DMS114 treated with DMSO at 0.1 percent for 48 hours (cell line): ENCODE measurements around the gene P4HA2.

ENCODE experiments used
- DNase-seq: peaks from one replicate; lab custom pipeline; 2025; ENCODE audit not compliant: unreplicated experiment; lab: John Stamatoyannopoulos, UW

The P4HA2 gene

DNA sequence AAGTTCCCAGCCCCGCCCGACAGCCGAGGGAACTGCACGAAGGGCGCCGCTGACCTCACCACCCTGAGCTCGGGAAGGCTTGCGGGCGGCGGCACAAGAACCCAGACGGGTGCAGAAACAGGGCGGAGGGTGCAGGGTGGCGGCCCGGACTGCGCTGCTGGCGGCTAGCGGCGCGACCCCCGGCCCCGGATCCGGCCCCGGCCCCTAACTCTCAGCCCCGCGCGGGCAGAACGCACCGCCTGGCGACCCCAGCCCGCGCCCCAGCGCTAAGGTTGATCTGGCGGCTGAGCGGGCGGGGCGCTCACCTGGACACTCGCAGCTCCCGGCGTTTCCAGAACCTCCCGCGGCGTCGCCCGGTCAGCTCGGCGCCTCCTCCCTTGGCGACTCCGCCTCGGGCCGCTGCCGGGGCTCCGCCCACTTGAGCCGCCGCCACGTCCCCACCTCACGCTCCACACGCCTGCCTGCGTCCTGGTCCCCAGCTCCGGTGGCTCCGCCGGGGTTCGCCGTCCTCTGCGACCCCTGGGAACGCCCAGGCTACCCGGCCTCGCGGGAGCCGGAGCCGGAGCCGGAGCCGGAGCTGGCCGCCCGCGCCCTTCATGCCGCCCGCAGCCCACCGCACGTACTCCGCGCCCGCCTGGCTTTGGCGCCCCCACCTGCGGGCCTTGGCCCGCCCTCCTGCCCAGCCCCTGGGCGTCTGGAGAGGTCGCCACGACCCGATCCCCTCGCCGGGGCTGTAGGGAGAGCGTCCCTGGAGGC, at the start of gene P4HA2:
P4HA2 (minus strand) TSS at position 369 of the 756 bp plus-strand sequence. CDS start 9,227 bp downstream, outside the sequence.
- DNase-seq, result peak; percentile 17

DNA sequence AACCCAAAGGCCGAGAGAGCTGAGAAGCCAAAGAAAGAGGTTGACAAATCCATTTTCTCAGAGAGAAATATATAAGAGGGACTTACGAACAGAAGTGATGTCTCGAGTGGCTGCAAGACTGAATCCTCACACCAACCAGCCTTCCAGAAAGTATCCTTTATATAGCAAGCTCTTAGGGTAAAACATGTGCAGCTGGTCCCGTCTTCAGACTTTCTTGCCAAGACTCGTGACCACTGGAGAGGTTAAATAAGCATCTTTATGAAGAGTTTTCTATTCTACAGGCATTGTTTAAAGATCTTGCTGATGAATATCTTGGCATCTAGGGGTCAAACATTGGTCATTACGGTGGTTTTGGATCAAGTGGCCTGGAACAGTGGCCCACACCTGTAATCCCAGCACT, 49.6 kb upstream of the P4HA2 start:
- DNase-seq, result no peak

DNA sequence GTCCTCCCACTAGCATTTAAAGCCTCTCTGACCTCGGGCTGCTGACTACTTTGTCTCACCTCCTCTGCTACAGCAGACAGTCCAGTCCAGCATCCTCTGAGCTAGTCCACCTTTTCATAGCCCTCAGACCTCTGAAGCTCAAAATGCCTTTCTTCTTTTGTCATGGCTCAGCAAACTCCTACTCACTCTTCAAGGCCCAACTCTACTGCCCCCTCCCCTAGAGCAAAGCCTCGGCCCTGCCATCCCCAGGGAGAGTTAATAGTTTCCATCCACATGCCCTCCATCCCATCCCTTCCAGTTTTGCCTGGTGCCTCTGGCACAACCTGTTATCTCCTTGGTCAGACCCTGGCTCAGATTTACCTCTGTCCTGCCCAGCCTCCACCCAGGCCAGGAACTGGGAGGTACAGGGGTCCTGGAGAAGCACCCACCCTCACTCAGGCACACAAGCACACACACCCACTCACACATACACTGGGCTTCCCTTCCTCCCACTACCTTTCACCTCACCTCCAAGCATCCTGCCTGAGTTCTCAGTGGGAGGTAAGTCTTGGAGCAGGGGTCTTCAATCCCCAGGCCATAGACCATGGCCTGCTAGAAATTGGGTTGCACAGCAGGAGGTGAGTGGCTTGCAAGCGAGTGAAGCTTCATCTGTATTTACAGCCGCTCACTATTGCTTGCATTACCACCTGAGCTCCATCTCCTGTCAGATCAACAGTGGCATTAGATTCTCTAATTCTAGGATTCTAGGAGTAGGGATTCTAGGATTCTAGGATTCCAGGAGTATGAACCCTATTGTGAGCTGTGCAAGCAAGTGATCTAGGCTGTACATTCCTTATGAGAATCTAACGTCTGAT, 47.9 kb upstream of the P4HA2 start:
- no peak for DNase-seq

DNA sequence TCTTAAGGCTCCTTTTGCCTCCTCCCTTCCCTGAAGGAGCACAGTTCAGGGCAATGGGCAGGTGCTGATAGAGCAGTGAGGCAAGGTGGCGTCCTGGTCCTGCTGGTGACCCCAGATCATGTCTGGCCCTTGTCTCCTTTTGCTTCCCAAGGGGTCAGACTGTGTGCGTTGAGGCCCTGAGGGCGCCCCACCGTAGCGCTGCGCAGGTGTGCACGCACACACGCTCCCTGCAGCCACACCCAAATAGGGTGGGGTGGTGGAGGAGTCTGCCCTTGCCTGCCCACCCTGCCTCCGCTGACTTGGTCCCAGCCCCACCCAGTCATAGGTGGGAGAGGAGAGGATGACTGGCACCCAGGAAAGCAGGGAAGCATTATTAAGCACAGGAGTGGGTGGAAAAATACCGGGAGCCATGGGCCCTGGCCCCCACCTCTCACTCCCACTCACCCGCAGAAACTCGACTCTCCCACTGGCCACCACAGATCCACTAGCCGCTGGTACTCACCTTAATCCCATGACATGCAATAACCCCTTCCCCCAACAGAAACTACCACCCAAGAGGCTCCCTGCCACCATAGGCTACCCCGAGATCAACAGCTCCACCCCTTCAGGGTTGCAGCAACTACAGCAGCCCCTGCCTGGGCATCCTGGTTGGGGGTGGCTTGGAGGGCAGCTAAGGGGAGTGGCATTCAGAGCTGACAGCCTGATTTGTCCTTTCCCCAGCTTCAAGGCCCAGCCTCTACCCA, 46.6 kb upstream of the P4HA2 start:
- no peak for DNase-seq

DNA sequence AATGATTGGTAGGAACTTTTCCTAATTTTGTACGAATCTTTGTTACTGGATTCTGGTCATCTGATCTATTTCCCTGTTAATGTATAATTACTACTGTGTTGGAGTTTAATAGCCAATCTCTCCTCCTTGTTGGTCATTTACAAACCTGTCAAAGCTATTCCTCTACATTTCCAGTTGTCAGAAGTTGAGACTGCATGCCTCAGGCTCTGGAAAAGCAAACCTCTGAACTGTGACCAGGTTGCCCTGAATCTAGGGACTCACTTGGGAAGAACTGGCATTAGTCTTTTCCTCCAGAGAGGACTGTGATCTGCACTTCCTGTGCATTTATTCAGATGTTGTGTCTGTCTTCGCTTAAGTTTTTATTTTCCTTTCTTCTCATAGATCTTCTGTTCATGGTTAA, 46.0 kb upstream of the P4HA2 start:
- DNase-seq, result no peak

DNA sequence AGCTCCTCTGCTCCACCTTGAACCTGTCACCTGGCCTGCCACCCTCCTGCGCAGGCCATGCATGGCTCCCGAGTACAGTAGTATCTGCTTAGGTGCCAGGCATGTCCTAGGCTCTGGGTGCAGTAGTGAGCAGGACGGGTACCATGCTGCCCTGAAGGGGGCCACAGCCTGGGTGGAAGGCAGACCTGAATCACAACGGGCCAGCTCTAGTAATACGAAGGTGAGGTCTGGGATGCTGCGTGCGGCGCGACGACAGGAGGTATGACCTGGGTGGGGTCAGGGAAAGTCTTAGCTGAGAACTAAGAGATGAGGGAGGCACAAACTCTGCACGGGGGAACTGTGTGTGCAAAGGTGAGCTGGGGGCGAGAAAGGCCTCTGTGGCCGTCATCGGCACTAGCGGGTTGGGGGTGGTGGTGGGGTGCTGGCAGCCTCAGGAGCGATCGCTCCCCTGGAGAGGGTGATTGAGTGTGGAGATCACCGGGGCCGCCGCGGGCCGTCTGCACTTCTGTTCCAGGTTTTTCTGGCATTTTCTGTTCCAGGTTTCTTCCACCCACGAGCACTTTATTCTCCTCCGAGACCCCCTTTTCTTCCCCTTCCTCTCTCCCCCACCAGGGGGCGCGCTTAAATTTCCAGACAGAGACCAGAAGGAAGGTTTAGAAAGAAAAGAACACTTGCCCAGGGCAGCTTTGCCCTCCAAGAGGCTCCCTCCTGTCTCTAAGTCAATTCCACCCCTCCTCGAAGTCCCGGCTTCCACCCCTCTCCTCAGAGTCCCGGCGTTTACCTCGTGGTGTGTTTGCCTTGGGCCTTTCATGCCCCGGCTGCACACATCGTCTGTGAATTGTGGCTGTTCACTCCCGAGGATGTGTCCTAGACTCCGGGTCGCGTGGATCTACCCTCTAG, 44.9 kb upstream of the P4HA2 start:
- DNase-seq, result peak; percentile 52

DNA sequence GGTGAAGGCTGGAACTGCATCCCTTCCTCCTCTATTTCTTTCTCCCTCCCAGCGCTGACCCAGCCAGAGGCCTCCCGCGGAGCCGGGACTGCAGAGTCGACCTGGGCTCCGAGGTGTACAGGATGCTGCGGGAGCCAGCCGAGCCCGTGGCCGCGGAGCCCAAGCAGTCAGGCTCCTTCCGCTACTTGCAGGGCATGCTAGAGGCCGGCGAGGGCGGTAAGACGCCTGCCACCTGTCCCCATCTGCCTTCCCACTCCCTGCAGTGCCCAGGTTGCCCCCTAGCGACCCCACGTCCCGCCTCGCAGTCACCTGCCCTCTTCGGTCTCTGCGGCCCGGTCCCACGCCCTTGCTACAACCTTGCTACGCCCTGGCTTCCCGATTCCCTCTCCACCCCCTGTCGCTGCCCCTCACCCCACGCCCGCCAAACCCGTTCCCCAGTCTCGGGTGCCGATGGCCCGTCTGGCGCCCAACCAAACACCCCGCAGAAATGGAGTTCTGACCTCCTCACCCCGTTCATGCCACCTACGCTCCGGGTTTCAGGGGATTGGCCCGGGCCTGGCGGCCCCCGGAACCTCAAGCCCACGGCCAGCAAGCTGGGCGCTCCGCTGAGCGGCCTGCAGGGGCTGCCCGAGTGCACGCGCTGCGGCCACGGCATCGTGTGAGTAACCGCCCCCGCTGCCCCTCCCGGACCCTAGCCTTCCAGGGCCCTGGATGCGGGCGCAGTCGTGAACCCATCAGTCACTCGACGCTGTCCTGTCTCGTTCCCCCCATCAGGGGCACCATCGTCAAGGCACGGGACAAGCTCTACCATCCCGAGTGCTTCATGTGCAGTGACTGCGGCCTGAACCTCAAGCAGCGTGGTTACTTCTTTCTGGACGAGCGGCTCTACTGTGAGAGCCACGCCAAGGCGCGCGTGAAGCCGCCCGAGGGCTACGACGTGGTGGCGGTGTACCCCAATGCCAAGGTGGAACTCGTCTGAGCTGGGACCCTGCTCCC, 43.9 kb upstream of the P4HA2 start:
- no peak for DNase-seq

DNA sequence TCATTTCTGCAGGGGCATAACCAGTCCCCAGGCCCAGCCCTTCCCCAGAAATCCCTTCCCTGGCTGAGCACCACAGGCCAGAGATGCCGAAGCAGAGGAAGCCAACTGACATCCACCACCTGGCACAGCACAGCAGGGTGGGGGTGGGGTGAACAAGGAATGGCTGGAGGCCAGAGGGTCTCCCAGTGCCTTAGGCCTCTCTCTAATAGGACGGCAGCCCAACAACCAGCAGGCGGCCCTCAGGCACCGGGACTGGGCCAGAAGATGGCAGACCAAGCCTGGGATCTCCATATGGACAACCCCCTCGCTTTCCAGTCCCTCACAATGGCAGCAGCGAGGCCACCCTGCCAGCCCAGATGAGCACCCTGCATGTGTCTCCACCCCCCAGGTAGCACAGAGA, 43.1 kb upstream of the P4HA2 start:
- DNase-seq, result no peak

DNA sequence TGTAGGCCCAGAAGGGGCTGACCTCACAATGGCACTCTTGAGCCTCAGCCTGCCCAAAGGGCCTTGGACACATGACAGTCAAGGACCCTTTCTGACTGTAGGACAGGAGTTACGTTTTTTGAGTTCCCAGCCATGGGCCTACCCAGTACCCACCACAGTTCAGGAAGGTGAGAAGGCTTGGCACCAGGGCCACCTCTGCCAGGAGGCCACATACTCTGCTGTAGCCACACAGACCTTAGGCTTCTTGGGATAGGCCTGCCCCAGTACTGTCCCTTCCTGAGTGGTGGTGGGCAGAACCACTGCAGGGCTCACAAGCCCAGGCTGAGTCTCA, 42.6 kb upstream of the P4HA2 start:
- DNase-seq, result no peak

DNA sequence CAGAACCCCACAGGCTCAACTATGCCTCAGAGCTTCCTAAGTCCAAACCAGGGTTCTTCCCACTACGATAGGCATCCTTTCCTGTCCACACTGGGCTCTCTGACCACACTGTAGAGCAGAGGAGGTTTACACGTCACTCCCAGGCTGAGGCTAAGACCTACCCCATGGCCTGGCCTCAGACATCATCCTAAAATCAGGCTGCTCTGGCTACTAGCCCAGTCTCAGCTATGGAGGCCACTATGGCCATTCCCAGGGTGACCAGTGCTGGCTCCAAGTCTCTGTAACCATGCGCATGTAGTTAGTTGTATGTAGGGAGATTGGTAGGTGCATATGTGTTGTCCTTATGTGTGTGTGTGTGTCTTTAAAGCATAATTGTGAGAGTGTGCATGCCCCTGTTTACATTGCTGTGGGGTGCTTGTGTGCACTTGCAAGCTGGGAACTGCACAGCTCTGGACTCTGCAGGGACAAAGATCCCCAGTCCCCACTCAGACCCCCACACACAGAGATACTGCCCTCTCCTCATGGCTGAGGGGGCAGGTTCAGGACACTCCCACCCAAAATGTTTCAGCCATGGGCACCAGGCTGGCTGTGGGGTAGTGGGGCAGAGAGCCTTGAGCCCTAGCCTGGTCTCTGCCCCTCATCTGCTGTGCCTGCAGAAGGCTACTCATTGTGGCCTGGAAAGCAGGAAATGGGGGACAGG, 42.1 kb upstream of the P4HA2 start:
- DNase-seq, result no peak

DNA sequence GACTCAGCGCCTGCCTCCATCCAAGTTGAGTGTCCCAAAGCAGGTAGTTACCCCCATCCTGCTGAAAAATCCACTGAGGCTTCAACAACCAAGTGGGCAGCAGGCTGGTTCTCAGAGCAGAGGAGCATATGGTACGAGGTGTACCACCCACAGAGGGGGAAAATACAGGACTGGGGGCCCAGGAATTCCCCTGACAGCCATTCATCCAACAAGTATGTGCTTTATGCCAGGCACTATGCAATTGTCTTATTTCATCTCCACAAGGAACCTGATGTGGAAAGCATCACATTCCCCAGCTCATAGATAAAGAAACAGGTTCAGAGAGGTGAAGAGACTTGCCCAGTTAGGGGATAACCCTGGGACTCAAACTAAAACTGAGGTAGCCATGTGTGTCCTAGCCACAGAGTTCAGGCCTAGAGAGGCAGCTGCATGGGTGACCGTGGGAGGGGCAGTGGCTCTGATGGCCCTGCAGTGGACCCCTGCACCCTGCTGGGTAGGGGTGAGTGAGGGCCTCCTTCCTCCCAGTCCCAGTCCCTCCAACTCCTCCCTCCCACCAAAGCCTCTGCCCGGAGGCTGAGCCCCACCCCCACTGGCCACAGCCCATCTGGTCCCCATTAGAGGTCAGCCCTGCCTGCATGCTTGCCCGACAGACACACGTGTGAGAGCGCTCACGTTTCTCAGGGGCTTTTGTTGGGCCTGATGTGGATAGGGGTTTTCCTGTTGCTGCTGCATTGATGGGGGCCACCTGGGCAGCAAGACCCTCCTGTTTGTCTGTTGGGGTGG, 41.3 kb upstream of the P4HA2 start:
- DNase-seq, result no peak

DNA sequence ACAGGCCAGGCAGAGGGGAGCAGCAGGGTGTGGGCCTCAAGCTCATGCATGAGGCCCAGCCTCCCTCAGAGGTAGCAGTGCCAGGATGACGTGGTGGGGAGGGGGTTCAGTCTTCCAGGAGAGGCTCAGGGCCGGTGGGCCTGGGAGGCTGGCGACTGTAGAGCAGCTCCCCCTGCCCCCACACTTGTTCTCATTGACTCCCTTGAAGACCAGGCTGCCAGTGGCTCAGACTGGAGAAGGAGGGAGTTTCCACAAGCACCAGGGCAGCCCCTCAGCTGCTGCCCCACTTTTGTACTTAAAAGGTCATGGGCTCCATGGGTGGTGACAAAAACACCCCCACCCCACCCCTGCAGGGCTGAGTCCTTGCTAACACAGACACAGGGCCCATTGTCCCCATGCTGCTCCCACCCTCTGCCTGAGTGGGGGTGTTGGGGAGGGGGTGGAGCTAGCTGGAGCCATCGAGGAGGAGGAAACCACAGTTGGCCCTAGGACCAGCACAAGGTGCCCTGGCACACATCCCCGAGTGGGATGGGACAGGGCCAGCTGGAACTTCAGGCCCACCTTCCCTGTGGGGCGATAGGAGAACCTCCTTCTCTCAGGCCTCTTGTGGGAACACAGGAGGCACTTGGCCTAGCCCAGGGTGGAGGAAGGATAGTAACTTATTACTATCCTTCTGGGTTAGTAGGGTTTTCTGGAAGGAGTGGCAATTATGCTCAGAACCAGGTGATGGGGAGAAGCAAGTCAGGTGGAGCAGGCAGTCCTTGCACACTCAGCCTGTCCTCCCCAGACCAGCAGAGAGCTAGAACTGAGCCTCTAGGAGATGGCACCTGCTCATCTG, 40.5 kb upstream of the P4HA2 start:
- DNase-seq, result no peak

DNA sequence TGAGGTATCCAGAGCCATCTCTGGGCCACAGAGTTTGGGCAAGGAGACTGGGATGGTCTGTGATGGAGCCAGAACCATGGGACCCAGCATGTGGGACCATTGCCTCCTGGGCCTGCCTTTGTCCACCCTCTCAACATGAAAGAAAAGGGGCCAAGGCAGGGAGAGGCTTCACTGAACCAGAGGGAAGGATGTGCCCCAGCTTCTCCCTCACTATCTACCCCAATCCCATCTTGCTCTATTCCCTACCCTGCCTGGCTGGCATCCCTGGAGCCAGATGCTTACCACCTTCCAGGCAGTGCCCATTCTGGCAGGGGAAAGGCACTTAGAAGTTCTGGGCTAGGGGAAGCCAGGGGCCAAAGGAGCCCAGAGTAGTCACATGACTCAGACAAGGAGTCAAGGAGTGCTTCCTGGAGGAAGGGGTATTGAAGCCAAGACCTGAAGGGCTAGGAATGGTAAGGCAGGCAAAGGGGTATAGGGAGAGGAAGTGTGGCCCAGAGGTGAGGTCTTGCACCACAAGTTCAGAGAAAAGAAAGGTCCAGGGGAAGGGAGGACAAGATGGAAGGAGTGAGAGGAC, 39.6 kb upstream of the P4HA2 start:
- DNase-seq, result no peak

DNA sequence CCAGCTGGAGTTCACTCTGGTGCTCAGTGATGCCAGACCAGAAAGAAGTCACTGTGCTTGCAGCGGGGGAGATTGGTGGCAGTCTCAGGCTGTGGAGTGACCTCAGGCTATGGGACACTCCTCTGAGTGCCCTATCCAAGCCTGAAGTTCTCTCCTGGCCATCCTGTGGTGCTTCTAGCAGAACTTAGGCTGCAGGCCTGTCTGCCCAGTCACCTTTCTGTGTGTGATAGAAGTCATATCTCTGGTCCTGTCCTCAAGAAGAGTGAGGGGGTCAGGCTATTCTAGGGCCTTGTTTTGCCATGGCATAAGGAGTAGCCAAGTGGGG, 39.1 kb upstream of the P4HA2 start:
- no peak for DNase-seq

DNA sequence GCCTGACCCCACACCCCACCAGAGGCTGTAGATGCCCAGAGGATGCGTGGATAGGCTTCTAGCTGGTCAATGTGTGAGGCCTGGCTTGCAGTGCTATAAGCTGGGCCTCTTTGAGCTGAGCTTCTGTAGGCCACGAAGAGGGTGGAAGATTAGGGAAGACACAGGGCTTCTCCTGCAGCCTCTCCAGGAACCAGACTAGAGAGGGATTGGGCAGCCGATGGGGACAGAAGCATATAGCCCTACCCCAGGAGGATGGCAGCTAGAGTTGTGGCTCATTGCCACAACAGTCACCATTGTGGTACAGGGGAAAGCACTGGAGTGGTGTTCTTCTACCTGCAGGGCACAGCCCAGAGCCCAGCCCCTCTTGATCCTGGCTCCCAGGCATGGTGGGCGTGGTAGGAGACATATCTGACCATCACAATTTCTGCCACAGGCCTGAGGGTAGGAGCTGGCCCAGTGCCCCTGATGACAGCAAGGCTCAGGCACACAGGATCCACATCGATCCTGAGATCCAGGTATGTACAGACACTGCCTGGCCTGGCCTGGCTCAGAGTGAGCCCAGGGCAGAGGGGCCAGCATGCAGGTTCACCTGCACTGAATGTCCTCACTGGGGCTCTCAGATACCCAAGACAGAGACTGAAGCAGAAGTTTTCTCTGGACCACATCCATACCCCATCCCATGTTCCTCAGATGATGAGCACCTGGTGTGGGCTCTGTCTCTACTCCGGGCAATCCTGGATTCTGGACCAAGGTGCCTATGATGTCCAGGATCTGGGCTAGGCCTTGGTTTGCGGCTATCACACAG, 38.6 kb upstream of the P4HA2 start:
- DNase-seq, result no peak

DNA sequence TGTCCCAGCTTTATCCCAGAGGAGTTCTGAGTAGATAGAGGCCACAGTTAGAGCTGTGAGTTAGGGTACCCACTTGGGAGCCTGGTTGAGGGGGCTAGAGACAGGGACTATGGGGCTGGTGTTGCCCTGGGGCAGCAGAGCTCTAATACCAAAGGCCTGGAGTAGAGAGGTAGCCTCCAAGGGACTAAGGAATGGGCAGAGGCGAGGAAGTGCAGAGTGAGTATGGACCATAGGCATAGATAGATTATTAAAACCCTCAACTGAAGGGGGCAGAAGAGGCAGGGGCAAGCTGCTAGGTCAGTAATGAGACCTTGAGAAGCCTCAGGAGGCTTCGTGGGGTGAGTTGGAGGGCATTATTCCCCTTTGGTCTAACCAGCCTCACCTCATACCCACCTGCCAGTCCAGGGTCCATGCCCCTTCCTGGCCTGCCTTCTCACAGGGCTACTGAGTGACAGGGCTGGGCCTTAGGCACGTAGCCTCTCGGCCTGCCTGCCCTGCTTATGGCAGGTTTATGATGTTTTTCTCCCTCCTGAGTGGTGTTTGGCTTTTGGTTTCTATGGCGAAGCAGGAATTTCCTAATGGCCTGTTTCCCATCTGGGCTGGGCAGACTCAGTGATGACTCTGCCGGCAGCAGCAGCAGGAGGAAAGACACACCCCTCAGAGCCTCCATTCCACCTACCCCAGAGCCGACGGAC, 37.8 kb upstream of the P4HA2 start:
- no peak for DNase-seq
